RWPE1 (cell line): ENCODE measurements around the gene IRF1.
A peak's percentile ranks its signal among the peaks of the same experiment; 100 is the strongest.
"Not testable (repeated sequence)": the region's sequence is repeated elsewhere in the genome, so short reads cannot be mapped to it uniquely, and the experiment has no call there.

Source experiments
- CTCF ChIA-PET: fragments of 350-600 bp; sonication (Branson Sonifier 250); formaldehyde crosslinking; extraction: SDS; loops from one replicate; lab custom pipeline; 2021; lab: Yijun Ruan, JAX
- POLR2A ChIA-PET: fragments of 400-600 bp; formaldehyde crosslinking; extraction: SDS; loops from one replicate; lab custom pipeline; 2020; ENCODE audit warnings: antibody characterized with exemption; ENCODE audit not compliant: low non-redundant PET; lab: Yijun Ruan, JAX
- DNase-seq: peaks from one replicate; pipeline ENCODE4 v3.0.0; 2012; ENCODE audit warnings: low spot score
- H3K27ac ChIP-seq: fragments of 450-650 bp; 2 replicates; pipeline ENCODE4 v1.5.1; 2017
- TF ChIP-seq, protein P1 (sequence below): fragments of 450-650 bp; conservative IDR thresholded peaks from 2 replicates; pipeline ENCODE4 v1.5.1; 2017; ENCODE audit warnings: low read depth, mild to moderate bottlenecking

Gene IRF1

DNA sequence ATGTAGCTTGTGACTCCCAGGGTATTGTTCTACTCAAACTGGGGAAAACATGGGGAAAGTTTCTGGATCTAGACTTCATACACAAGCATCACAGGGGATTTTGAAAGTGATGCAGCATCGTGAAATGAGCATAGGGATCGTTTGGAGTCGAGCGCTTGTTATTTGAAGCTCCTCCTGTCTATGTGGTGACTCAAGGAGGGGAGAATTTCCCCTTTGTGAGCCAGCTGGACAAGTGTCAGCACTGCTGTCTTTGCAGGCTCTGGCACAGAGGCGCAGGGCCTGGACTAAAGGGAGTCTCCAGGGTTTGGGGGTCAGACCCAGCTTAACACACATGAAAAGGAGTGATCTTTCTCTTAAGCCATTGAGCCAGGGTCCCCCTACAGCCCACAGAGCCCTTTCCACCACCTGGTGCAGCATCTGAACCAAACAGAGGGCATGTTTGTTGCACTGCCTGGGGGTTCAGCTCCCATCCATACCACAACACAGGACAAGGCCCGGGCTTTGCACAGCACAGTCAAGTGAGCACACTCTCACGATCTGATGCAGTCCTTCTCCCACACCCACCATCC lies 51.0 kb downstream of the IRF1 start:
- peak overlapping the region; percentile 76 for H3K27ac ChIP-seq
- ChIA-PET POLR2A (no interaction called here), CTCF (interaction anchor here (0.6 to 1.2 kb wide), 4 partner anchors 10 to 59 kb away, joined by 3 to 6 read pairs (median 3); no protein-coding TSS in a partner anchor)
- DNase-seq = peak; percentile 68
- TF ChIP-seq, protein P1, sequence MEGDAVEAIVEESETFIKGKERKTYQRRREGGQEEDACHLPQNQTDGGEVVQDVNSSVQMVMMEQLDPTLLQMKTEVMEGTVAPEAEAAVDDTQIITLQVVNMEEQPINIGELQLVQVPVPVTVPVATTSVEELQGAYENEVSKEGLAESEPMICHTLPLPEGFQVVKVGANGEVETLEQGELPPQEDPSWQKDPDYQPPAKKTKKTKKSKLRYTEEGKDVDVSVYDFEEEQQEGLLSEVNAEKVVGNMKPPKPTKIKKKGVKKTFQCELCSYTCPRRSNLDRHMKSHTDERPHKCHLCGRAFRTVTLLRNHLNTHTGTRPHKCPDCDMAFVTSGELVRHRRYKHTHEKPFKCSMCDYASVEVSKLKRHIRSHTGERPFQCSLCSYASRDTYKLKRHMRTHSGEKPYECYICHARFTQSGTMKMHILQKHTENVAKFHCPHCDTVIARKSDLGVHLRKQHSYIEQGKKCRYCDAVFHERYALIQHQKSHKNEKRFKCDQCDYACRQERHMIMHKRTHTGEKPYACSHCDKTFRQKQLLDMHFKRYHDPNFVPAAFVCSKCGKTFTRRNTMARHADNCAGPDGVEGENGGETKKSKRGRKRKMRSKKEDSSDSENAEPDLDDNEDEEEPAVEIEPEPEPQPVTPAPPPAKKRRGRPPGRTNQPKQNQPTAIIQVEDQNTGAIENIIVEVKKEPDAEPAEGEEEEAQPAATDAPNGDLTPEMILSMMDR = no peak

DNA sequence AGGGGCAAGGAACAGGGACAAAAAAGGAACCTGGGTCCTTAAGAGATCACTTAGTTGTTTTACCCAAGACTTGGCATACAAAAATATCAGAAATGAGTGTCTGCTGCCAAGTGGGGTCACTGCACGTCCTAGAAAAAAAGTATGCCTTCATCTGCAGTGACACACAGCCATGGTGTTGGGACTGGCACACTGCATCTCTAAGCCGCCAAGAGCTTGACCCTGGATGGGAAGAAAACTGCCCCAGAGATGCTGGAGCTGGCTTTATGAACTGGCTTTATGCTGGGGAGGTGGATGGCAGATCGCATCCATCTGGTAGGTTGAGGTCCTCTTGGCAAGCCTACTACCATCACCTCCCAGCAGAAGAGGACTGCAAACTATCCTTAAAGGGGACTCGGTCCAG lies 51.7 kb downstream of the IRF1 start:
- ChIA-PET CTCF (interaction anchor here (0.7 to 1.2 kb wide), 2 partner anchors 9 to 20 kb away, joined by 3 read pairs; no protein-coding TSS in a partner anchor), POLR2A (no interaction called here)
- TF ChIP-seq, protein P1 = no peak
- DNase-seq = no peak
- peak overlapping the region; percentile 76 for H3K27ac ChIP-seq

DNA sequence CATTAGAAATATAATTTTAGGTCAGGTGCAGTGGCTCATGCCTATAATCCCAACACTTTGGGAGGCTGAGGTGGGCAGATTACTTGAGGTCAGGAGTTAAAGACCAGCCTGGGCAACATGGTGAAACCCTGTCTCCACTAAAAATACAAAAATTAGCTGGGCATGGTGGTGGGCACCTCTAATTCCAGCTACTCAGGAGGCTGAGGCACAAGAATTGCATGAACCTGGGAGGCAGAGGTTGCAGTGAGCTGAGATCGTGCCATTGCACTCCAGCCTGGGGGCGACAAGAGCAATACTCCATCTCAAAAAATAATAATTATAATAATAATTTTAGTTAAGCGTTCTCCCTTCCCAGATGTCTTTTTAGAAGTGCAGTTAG lies 52.3 kb downstream of the IRF1 start:
- POLR2A ChIA-PET, H3K27ac ChIP-seq: not testable (repeated sequence)
- CTCF ChIA-PET = interaction anchor here (0.6 to 0.9 kb wide), 2 partner anchors 18 to 26 kb away, joined by 3 to 4 read pairs; no protein-coding TSS in a partner anchor

DNA sequence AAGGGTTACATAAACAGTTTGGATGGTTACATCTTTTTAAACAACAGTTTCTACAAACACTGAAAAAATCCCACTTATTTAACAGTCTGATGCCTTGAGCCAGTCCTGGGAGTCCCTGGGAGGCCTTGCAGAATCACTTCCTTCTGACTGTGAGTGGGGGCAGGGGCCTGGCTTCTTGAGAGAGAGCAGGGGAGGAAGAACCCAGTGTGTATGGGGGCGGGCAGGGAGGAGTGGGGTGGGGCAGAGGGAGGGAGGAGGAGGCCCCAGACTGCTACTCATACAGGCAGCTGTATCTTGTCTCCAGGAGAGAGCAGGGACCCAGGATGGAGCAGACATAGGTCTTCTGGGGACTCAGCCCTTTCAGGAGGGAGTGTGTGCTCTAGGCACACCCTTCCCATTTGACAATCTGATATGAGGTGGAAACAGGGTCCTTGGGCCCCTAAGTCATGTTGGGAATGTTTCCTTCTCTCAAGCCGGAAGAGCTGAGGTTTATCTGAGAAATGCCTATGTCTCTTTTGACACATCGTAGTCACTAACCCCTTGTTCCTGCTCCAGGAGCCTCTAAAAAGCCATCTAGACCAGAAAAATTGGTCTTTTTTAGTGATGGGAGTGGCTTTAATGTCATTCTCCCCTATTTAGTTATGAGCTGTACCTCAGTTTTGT lies 52.8 kb downstream of the IRF1 start:
- TF ChIP-seq, protein P1 = no peak
- ChIA-PET POLR2A (no interaction called here), CTCF (interaction anchor here (0.6 to 0.9 kb wide), 2 partner anchors 17 to 27 kb away, joined by 3 to 4 read pairs; no protein-coding TSS in a partner anchor)
- peak overlapping the region; percentile 30; the same call in 1 of the 2 replicates for H3K27ac ChIP-seq
- DNase-seq = peak; percentile 54

More for the DNA sequence above, 52.3 kb downstream of the IRF1 start:
- not testable (repeated sequence) for DNase-seq

DNA sequence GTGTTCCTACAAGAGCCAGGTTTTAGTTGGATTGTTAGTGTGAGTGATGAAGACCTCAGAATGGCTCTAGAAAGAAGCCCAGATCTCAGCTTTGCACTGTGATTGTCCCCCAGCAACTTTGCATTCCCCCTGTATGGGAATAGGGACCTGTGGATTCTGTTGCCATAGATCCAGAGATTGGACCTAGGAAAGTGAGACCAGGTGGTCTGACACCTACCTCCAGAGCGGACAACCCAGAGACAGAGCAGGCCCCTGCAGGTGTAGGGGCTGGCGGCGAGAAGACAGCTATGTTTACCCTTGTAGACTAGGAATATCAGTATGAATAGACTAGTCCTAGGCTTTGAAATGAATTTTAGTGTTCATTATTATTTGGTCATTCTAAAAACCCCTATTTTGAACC lies 53.6 kb downstream of the IRF1 start:
- POLR2A ChIA-PET = no interaction called here
- H3K27ac ChIP-seq = no peak overlapping the region
- DNase-seq = no peak
- TF ChIP-seq, protein P1 = no peak
- CTCF ChIA-PET = no interaction called here

DNA sequence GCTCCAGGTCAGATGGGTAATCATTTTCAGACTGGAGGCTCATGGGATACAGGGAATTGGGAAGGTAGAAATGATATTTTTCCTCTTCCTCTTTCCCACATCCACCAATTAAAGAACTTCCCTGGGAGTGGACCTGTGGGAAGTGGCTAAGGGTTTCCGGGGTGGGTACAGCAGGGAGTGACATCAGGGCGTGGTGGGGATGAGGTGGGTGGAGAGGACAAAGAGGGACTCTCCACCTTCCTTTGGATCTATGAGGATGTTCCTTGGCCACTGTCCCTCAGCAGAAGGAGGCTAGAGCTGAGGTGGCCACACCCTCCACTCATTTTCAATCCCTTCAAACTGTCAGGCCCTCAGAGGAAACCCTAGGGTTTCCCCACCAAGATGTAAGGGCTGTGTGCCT lies 54.7 kb downstream of the IRF1 start:
- POLR2A ChIA-PET = no interaction called here

More for the DNA sequence above, 54.7 kb downstream of the IRF1 start:
- CTCF ChIA-PET = interaction anchor here (0.6 kb wide), 1 partner anchor 807 kb away, joined by 3 read pairs; no protein-coding TSS in a partner anchor
- no peak for DNase-seq
- no peak overlapping the region for H3K27ac ChIP-seq
- TF ChIP-seq, protein P1 = no peak
